ENCODE results near the gene FSTL1. TPM values are rescaled to one million over a fixed set of nuclear protein-coding genes. Genes with fewer than 3 reads are reported as not detected.

The FSTL1 gene
- total and polyA plus RNA-seq, 4 donors: 137 to 722 (median 319) TPM

- Histone ChIP-seq H3K4me3 (ENCODE audit: low read depth, low read length) (no peak overlapping the region), H3K27ac (ENCODE audit: low read depth, low read length) (peak overlapping the region; percentile 52), H3K36me3 (ENCODE audit: control insufficient read depth, insufficient read depth, low read length) (peaks cover 6% of the 10 kb centered on the region), H3K27me3 (ENCODE audit: control insufficient read depth, insufficient read depth, low read length) (no peaks in the 10 kb centered on the region), H3K4me1 (ENCODE audit: control insufficient read depth, insufficient read depth, low read length) (peaks cover 14% of the 10 kb centered on the region), H3K9me3 (ENCODE audit: control insufficient read depth, insufficient read depth, low read length) (no peaks in the 10 kb centered on the region)
- no peak for DNase-seq (ENCODE audit: low read depth in 4 of 6, low spot score in 6 of 6)
- WGBS (ENCODE audit: insufficient coverage): 33% methylated on average over 1 of the region's 4 CpGs
Observed at GRCh38 chr3:120435621-120436020, 15.2 kb downstream of the FSTL1 start.

GRCh38 chr3:120433662-120434331 lies 17.0 kb downstream of the FSTL1 start:
- H3K27ac ChIP-seq (ENCODE audit: low read depth, low read length): peak overlapping the region; percentile 84
- H3K4me3 ChIP-seq (ENCODE audit: low read depth, low read length): no peak overlapping the region
- peaks cover 10% of the 10 kb centered on the region for H3K4me1 ChIP-seq (ENCODE audit: control insufficient read depth, insufficient read depth, low read length)
- no peaks in the 10 kb centered on the region for H3K27me3 ChIP-seq (ENCODE audit: control insufficient read depth, insufficient read depth, low read length)
- H3K36me3 ChIP-seq (ENCODE audit: control insufficient read depth, insufficient read depth, low read length): peaks cover 4% of the 10 kb centered on the region
- no peak for DNase-seq (ENCODE audit: low read depth in 4 of 6, low spot score in 6 of 6)
- H3K9me3 ChIP-seq (ENCODE audit: control insufficient read depth, insufficient read depth, low read length): no peaks in the 10 kb centered on the region
- WGBS (ENCODE audit: insufficient coverage): 93% methylated on average over 4 of the region's 4 CpGs

GRCh38 chr3:120432150-120432860 lies 18.5 kb downstream of the FSTL1 start:
- H3K4me1 ChIP-seq (ENCODE audit: control insufficient read depth, insufficient read depth, low read length): peaks cover 14% of the 10 kb centered on the region
- 100% methylated on average over 1 of the region's 4 CpGs for WGBS (ENCODE audit: insufficient coverage)

GRCh38 chr3:120429921-120430361 lies 20.9 kb downstream of the FSTL1 start:
- Histone ChIP-seq H3K27ac (ENCODE audit: low read depth, low read length) (no peak overlapping the region), H3K27me3 (ENCODE audit: control insufficient read depth, insufficient read depth, low read length) (no peaks in the 10 kb centered on the region), H3K36me3 (ENCODE audit: control insufficient read depth, insufficient read depth, low read length) (peaks cover 4% of the 10 kb centered on the region), H3K9me3 (ENCODE audit: control insufficient read depth, insufficient read depth, low read length) (no peaks in the 10 kb centered on the region), H3K4me3 (ENCODE audit: low read depth, low read length) (no peak overlapping the region), H3K4me1 (ENCODE audit: control insufficient read depth, insufficient read depth, low read length) (peaks cover 17% of the 10 kb centered on the region)
- no peak for DNase-seq (ENCODE audit: low read depth in 4 of 6, low spot score in 6 of 6)
- 86% methylated on average over 1 of the region's 1 CpG for WGBS (ENCODE audit: insufficient coverage)

More at GRCh38 chr3:120432150-120432860, 18.5 kb downstream of the FSTL1 start:
- DNase-seq (ENCODE audit: low read depth in 4 of 6, low spot score in 6 of 6): peak in 2 of 6 donors; percentile 55 to 77
- Histone ChIP-seq H3K36me3 (ENCODE audit: control insufficient read depth, insufficient read depth, low read length) (peaks cover 4% of the 10 kb centered on the region), H3K4me3 (ENCODE audit: low read depth, low read length) (no peak overlapping the region), H3K27ac (ENCODE audit: low read depth, low read length) (peak overlapping the region; percentile 84), H3K9me3 (ENCODE audit: control insufficient read depth, insufficient read depth, low read length) (no peaks in the 10 kb centered on the region), H3K27me3 (ENCODE audit: control insufficient read depth, insufficient read depth, low read length) (no peaks in the 10 kb centered on the region)

GRCh38 chr3:120428924-120429323 lies 21.9 kb downstream of the FSTL1 start:
- Histone ChIP-seq H3K36me3 (ENCODE audit: control insufficient read depth, insufficient read depth, low read length) (peaks cover 4% of the 10 kb centered on the region), H3K4me3 (ENCODE audit: low read depth, low read length) (no peak overlapping the region), H3K27me3 (ENCODE audit: control insufficient read depth, insufficient read depth, low read length) (no peaks in the 10 kb centered on the region), H3K27ac (ENCODE audit: low read depth, low read length) (no peak overlapping the region), H3K4me1 (ENCODE audit: control insufficient read depth, insufficient read depth, low read length) (peaks cover 27% of the 10 kb centered on the region), H3K9me3 (ENCODE audit: control insufficient read depth, insufficient read depth, low read length) (no peaks in the 10 kb centered on the region)
- WGBS (ENCODE audit: insufficient coverage): 56% methylated on average over 1 of the region's 2 CpGs
- DNase-seq (ENCODE audit: low read depth in 4 of 6, low spot score in 6 of 6): no peak

- DNase-seq (ENCODE audit: low read depth in 4 of 6, low spot score in 6 of 6): no peak
- no peaks in the 10 kb centered on the region for H3K27me3 ChIP-seq (ENCODE audit: control insufficient read depth, insufficient read depth, low read length)
- no peaks in the 10 kb centered on the region for H3K9me3 ChIP-seq (ENCODE audit: control insufficient read depth, insufficient read depth, low read length)
- H3K4me3 ChIP-seq (ENCODE audit: low read depth, low read length): no peak overlapping the region
- H3K4me1 ChIP-seq (ENCODE audit: control insufficient read depth, insufficient read depth, low read length): peaks cover 27% of the 10 kb centered on the region
- no peak overlapping the region for H3K27ac ChIP-seq (ENCODE audit: low read depth, low read length)
- peaks cover 4% of the 10 kb centered on the region for H3K36me3 ChIP-seq (ENCODE audit: control insufficient read depth, insufficient read depth, low read length)
Observed at GRCh38 chr3:120427201-120427600, 23.6 kb downstream of the FSTL1 start.

- H3K4me1 ChIP-seq (ENCODE audit: control insufficient read depth, insufficient read depth, low read length): peaks cover 34% of the 10 kb centered on the region
Observed at GRCh38 chr3:120425572-120426250, 25.1 kb downstream of the FSTL1 start.

GRCh38 chr3:120424976-120425570 lies 25.7 kb downstream of the FSTL1 start:
- WGBS (ENCODE audit: insufficient coverage): 75% methylated on average over 4 of the region's 5 CpGs
- H3K27ac ChIP-seq (ENCODE audit: low read depth, low read length): peak overlapping the region; percentile 68
- H3K36me3 ChIP-seq (ENCODE audit: control insufficient read depth, insufficient read depth, low read length): no peaks in the 10 kb centered on the region
- no peak overlapping the region for H3K4me3 ChIP-seq (ENCODE audit: low read depth, low read length)
- H3K27me3 ChIP-seq (ENCODE audit: control insufficient read depth, insufficient read depth, low read length): no peaks in the 10 kb centered on the region
- H3K4me1 ChIP-seq (ENCODE audit: control insufficient read depth, insufficient read depth, low read length): peaks cover 34% of the 10 kb centered on the region
- no peak for DNase-seq (ENCODE audit: low read depth in 4 of 6, low spot score in 6 of 6)
- no peaks in the 10 kb centered on the region for H3K9me3 ChIP-seq (ENCODE audit: control insufficient read depth, insufficient read depth, low read length)

More at GRCh38 chr3:120425572-120426250, 25.1 kb downstream of the FSTL1 start:
- no peaks in the 10 kb centered on the region for H3K27me3 ChIP-seq (ENCODE audit: control insufficient read depth, insufficient read depth, low read length)
- WGBS (ENCODE audit: insufficient coverage): no CpG with 5 or more reads among the region's 1 CpG
- no peak overlapping the region for H3K4me3 ChIP-seq (ENCODE audit: low read depth, low read length)
- H3K9me3 ChIP-seq (ENCODE audit: control insufficient read depth, insufficient read depth, low read length): no peaks in the 10 kb centered on the region
- DNase-seq (ENCODE audit: low read depth in 4 of 6, low spot score in 6 of 6): peak in 2 of 6 donors; percentile 63 to 86
- peak overlapping the region; percentile 68 for H3K27ac ChIP-seq (ENCODE audit: low read depth, low read length)
- H3K36me3 ChIP-seq (ENCODE audit: control insufficient read depth, insufficient read depth, low read length): no peaks in the 10 kb centered on the region

DNA sequence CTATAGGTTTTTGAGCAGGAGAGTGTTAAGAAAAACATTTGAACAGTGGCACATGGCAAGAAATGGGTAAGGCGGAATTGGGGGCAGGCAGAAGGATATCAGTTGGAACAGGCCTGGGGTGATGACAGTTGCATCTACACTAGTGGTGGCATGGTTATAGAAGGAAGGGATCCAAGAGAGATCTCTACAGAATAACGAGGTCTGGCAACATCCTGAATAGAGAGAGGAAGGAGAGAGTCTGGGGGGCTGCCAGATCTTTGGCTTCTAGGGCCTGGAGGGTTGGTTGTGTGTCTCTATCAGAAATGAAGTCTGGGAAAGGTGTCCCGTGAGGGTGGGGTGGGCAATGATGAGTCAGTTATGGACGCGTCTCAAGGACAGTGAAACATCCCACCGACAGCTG lies 26.3 kb downstream of the FSTL1 start:
- Histone ChIP-seq H3K4me1 (ENCODE audit: control insufficient read depth, insufficient read depth, low read length) (peaks cover 39% of the 10 kb centered on the region), H3K27me3 (ENCODE audit: control insufficient read depth, insufficient read depth, low read length) (no peaks in the 10 kb centered on the region), H3K36me3 (ENCODE audit: control insufficient read depth, insufficient read depth, low read length) (no peaks in the 10 kb centered on the region), H3K9me3 (ENCODE audit: control insufficient read depth, insufficient read depth, low read length) (no peaks in the 10 kb centered on the region), H3K4me3 (ENCODE audit: low read depth, low read length) (no peak overlapping the region), H3K27ac (ENCODE audit: low read depth, low read length) (no peak overlapping the region)
- WGBS (ENCODE audit: insufficient coverage): 89% methylated on average over 6 of the region's 6 CpGs
- peak in 1 of 6 donors; percentile 65 for DNase-seq (ENCODE audit: low read depth in 4 of 6, low spot score in 6 of 6)
